ENCODE measurements around the gene CMIP. TPM values are rescaled to one million over a fixed set of nuclear protein-coding genes. Genes with fewer than 3 reads are reported as not detected.

CMIP gene
- polyA plus RNA-seq, 1 of the 3 experiments (the other 2 are of a cell fraction) = 5.4 TPM

DNA sequence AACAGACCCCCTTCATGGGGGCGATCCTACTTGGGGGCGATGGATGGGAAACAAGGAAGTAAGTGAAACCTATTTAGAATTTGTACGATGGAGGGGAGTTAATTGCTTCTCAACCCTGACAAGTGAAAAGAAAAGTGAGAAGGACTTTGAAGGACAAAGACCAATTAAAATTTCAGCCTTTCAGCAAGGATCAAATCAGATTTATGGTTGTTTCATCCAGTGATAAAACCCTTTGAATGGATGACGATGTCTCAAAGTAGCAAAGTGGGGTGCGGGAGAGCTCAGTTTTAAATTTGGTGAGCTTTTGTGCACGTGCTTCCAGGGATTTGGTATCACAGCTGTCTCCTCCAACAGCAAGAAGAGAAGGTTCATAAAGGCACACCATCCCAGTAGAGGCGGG lies 51.7 kb downstream of the CMIP start (continued):
- TF ChIP-seq SMC3 (IDR thresholded peaks at IDR 0.05; ENCODE audit: low read depth, low read length) = no peak
- TF ChIP-seq, protein P1, sequence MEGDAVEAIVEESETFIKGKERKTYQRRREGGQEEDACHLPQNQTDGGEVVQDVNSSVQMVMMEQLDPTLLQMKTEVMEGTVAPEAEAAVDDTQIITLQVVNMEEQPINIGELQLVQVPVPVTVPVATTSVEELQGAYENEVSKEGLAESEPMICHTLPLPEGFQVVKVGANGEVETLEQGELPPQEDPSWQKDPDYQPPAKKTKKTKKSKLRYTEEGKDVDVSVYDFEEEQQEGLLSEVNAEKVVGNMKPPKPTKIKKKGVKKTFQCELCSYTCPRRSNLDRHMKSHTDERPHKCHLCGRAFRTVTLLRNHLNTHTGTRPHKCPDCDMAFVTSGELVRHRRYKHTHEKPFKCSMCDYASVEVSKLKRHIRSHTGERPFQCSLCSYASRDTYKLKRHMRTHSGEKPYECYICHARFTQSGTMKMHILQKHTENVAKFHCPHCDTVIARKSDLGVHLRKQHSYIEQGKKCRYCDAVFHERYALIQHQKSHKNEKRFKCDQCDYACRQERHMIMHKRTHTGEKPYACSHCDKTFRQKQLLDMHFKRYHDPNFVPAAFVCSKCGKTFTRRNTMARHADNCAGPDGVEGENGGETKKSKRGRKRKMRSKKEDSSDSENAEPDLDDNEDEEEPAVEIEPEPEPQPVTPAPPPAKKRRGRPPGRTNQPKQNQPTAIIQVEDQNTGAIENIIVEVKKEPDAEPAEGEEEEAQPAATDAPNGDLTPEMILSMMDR (IDR thresholded peaks at IDR 0.05) = no peak
- no peak for TF ChIP-seq RCOR1 (IDR thresholded peaks at IDR 0.05; ENCODE audit: low read length)
- TF ChIP-seq, protein P2, sequence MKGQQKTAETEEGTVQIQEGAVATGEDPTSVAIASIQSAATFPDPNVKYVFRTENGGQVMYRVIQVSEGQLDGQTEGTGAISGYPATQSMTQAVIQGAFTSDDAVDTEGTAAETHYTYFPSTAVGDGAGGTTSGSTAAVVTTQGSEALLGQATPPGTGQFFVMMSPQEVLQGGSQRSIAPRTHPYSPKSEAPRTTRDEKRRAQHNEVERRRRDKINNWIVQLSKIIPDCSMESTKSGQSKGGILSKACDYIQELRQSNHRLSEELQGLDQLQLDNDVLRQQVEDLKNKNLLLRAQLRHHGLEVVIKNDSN (IDR thresholded peaks at IDR 0.05; ENCODE audit: borderline replicate concordance, low read depth) = no peak

DNA sequence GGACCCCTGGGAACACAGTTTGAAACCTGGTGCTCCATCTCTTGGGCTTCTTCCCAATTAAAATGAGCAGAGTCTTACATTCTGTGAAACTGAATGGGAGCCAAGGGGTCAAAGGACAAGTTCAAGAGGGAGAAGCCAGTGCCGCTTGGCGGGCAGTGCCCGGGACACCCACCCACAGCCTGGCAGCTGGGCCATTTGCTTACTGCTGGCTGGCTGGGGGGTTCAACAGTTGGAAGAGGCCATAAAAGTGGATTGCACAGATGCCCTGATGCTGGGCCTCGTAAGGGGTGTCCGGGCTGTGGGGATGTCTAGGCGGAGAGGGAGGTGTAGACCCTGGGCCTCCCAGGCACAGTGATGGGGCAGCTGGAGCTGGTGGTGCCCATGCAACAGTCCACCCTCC lies 52.1 kb downstream of the CMIP start:
- Histone ChIP-seq H2AFZ (ENCODE audit: low read depth) (no peak overlapping the region), H3K79me2 (ENCODE audit: insufficient read depth) (peaks cover 12% of the 10 kb centered on the region; the same call in 1 of the 2 replicates), H3K27me3 (ENCODE audit: insufficient read depth) (no peaks in the 10 kb centered on the region), H3K4me1 (ENCODE audit: control insufficient read depth in 1 of 2, insufficient read depth in 2 of 2, low read depth in 1 of 2, low read length in 1 of 2) (peaks cover 9 to 51% of the 10 kb centered on the region in 2 experiments), H3K36me3 (replicated peaks in 1 of 2; ENCODE audit: control insufficient read depth in 1 of 2, insufficient read depth in 2 of 2, low read length in 1 of 2) (peaks cover 0 to 3% of the 10 kb centered on the region in 2 experiments), H3F3A (replicated peaks; ENCODE audit: insufficient read depth) (peaks cover 3% of the 10 kb centered on the region), H3K9ac (no peak overlapping the region), H3K9me3 (no peaks in the 10 kb centered on the region), H3K4me3 (ENCODE audit: low read depth in 2 of 2, low read length in 1 of 2) (no peak overlapping the region), H3K27ac (ENCODE audit: low read depth in 2 of 2, low read length in 1 of 2) (no peak overlapping the region), H3K4me2 (no peak overlapping the region), H4K20me1 (ENCODE audit: insufficient read depth) (peaks cover 17% of the 10 kb centered on the region; the same call in 1 of the 2 replicates), H3K9me2 (no peaks in the 10 kb centered on the region)
- ChIA-PET CTCF (interaction anchor here (1.5 kb wide), 1 partner anchor 46 kb away, joined by 4 read pairs; no protein-coding TSS in a partner anchor), POLR2A (interaction anchor here (2.3 kb wide), 1 partner anchor 11 kb away, joined by 7 read pairs; no protein-coding TSS in a partner anchor)
- no peak for DNase-seq
- TF ChIP-seq JUND (IDR thresholded peaks at IDR 0.05) = no peak
- TF ChIP-seq RAD21 (IDR thresholded peaks at IDR 0.05; ENCODE audit: low read length) = no peak
- TF ChIP-seq GABPA (IDR thresholded peaks at IDR 0.05; ENCODE audit: low read depth) = no peak
- TF ChIP-seq NFIC (IDR thresholded peaks at IDR 0.05; ENCODE audit: borderline replicate concordance) = no peak
- TF ChIP-seq NRF1 (IDR thresholded peaks at IDR 0.05; ENCODE audit: low read depth, low read length) = no peak
- no peak for TF ChIP-seq TAF1 (IDR thresholded peaks at IDR 0.05; ENCODE audit: borderline replicate concordance, low read depth, low read length)
- no peak for TF ChIP-seq RFX5 (IDR thresholded peaks at IDR 0.05; ENCODE audit: low read length)
- 85% methylated on average over 6 of the region's 6 CpGs for WGBS (ENCODE audit: low lambda C conversion rate)

DNA sequence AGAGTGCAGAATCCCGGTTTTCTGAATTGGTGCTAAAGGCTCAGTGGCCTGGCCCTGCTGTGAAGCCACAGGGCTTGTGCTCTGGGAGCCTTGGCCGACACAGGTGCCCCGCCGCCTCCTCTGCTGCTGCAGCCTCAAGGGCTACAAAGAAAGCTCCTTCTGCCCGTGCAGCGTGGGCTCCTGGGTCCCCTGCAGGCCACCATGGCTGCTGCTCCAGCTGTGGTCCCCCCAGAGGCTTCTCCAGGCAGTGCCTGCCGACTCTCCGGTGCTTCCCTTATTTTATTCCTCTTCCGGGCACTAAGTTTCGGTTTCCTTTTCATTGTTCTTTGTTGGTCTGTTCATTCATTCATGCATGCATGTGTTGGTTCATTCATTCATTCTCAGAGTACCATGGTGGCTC lies 53.1 kb downstream of the CMIP start:
- no peak overlapping the region for H3K4me2 ChIP-seq
- peaks cover 3% of the 10 kb centered on the region for H3F3A ChIP-seq (replicated peaks; ENCODE audit: insufficient read depth)
- H4K20me1 ChIP-seq (ENCODE audit: insufficient read depth) = peaks cover 17% of the 10 kb centered on the region; the same call in 1 of the 2 replicates
- H3K27ac ChIP-seq (ENCODE audit: low read depth in 2 of 2, low read length in 1 of 2) = no peak overlapping the region
- DNase-seq = no peak
- H3K27me3 ChIP-seq (ENCODE audit: insufficient read depth) = no peaks in the 10 kb centered on the region
- H3K36me3 ChIP-seq (replicated peaks in 1 of 2; ENCODE audit: control insufficient read depth in 1 of 2, insufficient read depth in 2 of 2, low read length in 1 of 2) = peaks cover 0 to 3% of the 10 kb centered on the region in 2 experiments
- WGBS (ENCODE audit: low lambda C conversion rate) = 81% methylated on average over 7 of the region's 10 CpGs
- CTCF ChIA-PET = interaction anchor here (1.1 to 1.5 kb wide), 2 partner anchors 16 to 47 kb away, joined by 3 to 4 read pairs; no protein-coding TSS in a partner anchor
- no peaks in the 10 kb centered on the region for H3K9me2 ChIP-seq
- POLR2A ChIA-PET = interaction anchor here (1.1 to 2.3 kb wide), 2 partner anchors 12 to 19 kb away, joined by 3 to 7 read pairs; no protein-coding TSS in a partner anchor
- H3K4me1 ChIP-seq (ENCODE audit: control insufficient read depth in 1 of 2, insufficient read depth in 2 of 2, low read depth in 1 of 2, low read length in 1 of 2) = peaks cover 9 to 49% of the 10 kb centered on the region in 2 experiments
- no peak overlapping the region for H2AFZ ChIP-seq (ENCODE audit: low read depth)
- H3K9me3 ChIP-seq = no peaks in the 10 kb centered on the region
- no peak overlapping the region for H3K9ac ChIP-seq
- peaks cover 12% of the 10 kb centered on the region; the same call in 1 of the 2 replicates for H3K79me2 ChIP-seq (ENCODE audit: insufficient read depth)
- no peak overlapping the region for H3K4me3 ChIP-seq (ENCODE audit: low read depth in 2 of 2, low read length in 1 of 2)
- TF ChIP-seq, protein P3, sequence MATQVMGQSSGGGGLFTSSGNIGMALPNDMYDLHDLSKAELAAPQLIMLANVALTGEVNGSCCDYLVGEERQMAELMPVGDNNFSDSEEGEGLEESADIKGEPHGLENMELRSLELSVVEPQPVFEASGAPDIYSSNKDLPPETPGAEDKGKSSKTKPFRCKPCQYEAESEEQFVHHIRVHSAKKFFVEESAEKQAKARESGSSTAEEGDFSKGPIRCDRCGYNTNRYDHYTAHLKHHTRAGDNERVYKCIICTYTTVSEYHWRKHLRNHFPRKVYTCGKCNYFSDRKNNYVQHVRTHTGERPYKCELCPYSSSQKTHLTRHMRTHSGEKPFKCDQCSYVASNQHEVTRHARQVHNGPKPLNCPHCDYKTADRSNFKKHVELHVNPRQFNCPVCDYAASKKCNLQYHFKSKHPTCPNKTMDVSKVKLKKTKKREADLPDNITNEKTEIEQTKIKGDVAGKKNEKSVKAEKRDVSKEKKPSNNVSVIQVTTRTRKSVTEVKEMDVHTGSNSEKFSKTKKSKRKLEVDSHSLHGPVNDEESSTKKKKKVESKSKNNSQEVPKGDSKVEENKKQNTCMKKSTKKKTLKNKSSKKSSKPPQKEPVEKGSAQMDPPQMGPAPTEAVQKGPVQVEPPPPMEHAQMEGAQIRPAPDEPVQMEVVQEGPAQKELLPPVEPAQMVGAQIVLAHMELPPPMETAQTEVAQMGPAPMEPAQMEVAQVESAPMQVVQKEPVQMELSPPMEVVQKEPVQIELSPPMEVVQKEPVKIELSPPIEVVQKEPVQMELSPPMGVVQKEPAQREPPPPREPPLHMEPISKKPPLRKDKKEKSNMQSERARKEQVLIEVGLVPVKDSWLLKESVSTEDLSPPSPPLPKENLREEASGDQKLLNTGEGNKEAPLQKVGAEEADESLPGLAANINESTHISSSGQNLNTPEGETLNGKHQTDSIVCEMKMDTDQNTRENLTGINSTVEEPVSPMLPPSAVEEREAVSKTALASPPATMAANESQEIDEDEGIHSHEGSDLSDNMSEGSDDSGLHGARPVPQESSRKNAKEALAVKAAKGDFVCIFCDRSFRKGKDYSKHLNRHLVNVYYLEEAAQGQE (IDR thresholded peaks at IDR 0.05; ENCODE audit: low read depth, low read length) = no peak
- TF ChIP-seq NRF1 (IDR thresholded peaks at IDR 0.05; ENCODE audit: low read depth, low read length) = no peak
- TF ChIP-seq, protein P4, sequence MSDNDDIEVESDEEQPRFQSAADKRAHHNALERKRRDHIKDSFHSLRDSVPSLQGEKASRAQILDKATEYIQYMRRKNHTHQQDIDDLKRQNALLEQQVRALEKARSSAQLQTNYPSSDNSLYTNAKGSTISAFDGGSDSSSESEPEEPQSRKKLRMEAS (IDR thresholded peaks at IDR 0.05; ENCODE audit: low read depth) = no peak
- TF ChIP-seq RFX5 (IDR thresholded peaks at IDR 0.05; ENCODE audit: low read length) = no peak
- TF ChIP-seq, protein P2 (IDR thresholded peaks at IDR 0.05; ENCODE audit: borderline replicate concordance, low read depth) = no peak
- no peak for TF ChIP-seq JUND (IDR thresholded peaks at IDR 0.05)
- TF ChIP-seq SIN3A (IDR thresholded peaks at IDR 0.05; ENCODE audit: borderline replicate concordance, low read depth, low read length) = no peak
- no peak for TF ChIP-seq RXRA (IDR thresholded peaks at IDR 0.05; ENCODE audit: borderline replicate concordance, low read depth)
- no peak for TF ChIP-seq GATA2 (CRISPR knock-in tag; IDR thresholded peaks at IDR 0.05)
- no peak for TF ChIP-seq GABPA (IDR thresholded peaks at IDR 0.05; ENCODE audit: low read depth)
- TF ChIP-seq FOSL2 (IDR thresholded peaks at IDR 0.05; ENCODE audit: borderline replicate concordance, low read depth) = no peak

Data from SK-N-SH (cell line).